ENCODE results near the gene IL1RAPL1. TPM values are rescaled to one million over a fixed set of nuclear protein-coding genes. Genes with fewer than 3 reads are reported as not detected.

IL1RAPL1 gene
- total and polyA plus RNA-seq, 8 donors = 0.06 to 3.3 (median 0.31) TPM; not detected in 3

- intact Hi-C loops (cut with DNase I; ENCODE audit: low total_unique reads) = no loop called here
- no peaks in the 10 kb centered on the region for H3K27me3 ChIP-seq
- H3K4me3 ChIP-seq = no peak overlapping the region
- no peaks in the 10 kb centered on the region for H3K4me1 ChIP-seq
- H3K36me3 ChIP-seq = no peaks in the 10 kb centered on the region
- no peak for DNase-seq
- H3K27ac ChIP-seq = no peak overlapping the region
- no peak for TF ChIP-seq EP300 (IDR thresholded peaks at IDR 0.05)
- 77 to 92% (median 80%) methylated on average over 1 of the region's 1 CpG for WGBS, 5 donors
- no peaks in the 10 kb centered on the region for H3K9me3 ChIP-seq
These were observed 801.3 kb downstream of the IL1RAPL1 start for GRCh38 chrX:29388509-29388908.

- DNase-seq = no peak
- Histone ChIP-seq H3K36me3 (no peaks in the 10 kb centered on the region), H3K27ac (no peak overlapping the region), H3K27me3 (no peaks in the 10 kb centered on the region), H3K4me1 (no peaks in the 10 kb centered on the region), H3K4me3 (no peak overlapping the region), H3K9me3 (no peaks in the 10 kb centered on the region)
- no peak for TF ChIP-seq CTCF (IDR thresholded peaks at IDR 0.05)
- intact Hi-C loops (cut with DNase I; ENCODE audit: low total_unique reads) = no loop called here
These were observed 810.3 kb downstream of the IL1RAPL1 start for GRCh38 chrX:29397506-29397905.

- intact Hi-C loops (cut with DNase I; ENCODE audit: low total_unique reads) = no loop called here
- peaks cover 0 to 5% (median 0%) of the 10 kb centered on the region in 4 donors for H3K9me3 ChIP-seq
- no peaks in the 10 kb centered on the region for H3K36me3 ChIP-seq
- H3K27ac ChIP-seq = no peak overlapping the region
- no peak overlapping the region for H3K4me3 ChIP-seq
- TF ChIP-seq EP300 (IDR thresholded peaks at IDR 0.05) (no peak), CTCF (IDR thresholded peaks at IDR 0.05) (no peak), POLR2A (IDR thresholded peaks at IDR 0.05) (no peak)
- no peaks in the 10 kb centered on the region for H3K4me1 ChIP-seq
- DNase-seq = no peak
- 91 to 95% (median 93%) methylated on average over 4 of the region's 4 CpGs for WGBS, 5 donors
- H3K27me3 ChIP-seq = no peaks in the 10 kb centered on the region
These were observed 820.1 kb downstream of the IL1RAPL1 start for GRCh38 chrX:29407357-29407756.

- no peaks in the 10 kb centered on the region for H3K36me3 ChIP-seq
- H3K4me3 ChIP-seq = no peak overlapping the region
- DNase-seq = peak in 1 of 2 donors; percentile 24
- H3K27ac ChIP-seq = no peak overlapping the region
- H3K27me3 ChIP-seq = no peaks in the 10 kb centered on the region
- no peaks in the 10 kb centered on the region for H3K4me1 ChIP-seq
- intact Hi-C loops (cut with DNase I; ENCODE audit: low total_unique reads) = no loop called here
- TF ChIP-seq CTCF (IDR thresholded peaks at IDR 0.05) (no peak), EP300 (IDR thresholded peaks at IDR 0.05) (no peak), POLR2AphosphoS5 (IDR thresholded peaks at IDR 0.05) (no peak), POLR2A (IDR thresholded peaks at IDR 0.05) (no peak)
- no peaks in the 10 kb centered on the region for H3K9me3 ChIP-seq
- WGBS, 5 donors = 36 to 52% (median 39%) methylated on average over 2 of the region's 2 CpGs
These were observed 832.7 kb downstream of the IL1RAPL1 start for GRCh38 chrX:29419774-29420553.

GRCh38 chrX:29422034-29422433 is 834.8 kb downstream of the IL1RAPL1 start:
- WGBS, 5 donors = 49 to 89% (median 69%) methylated on average over 3 of the region's 3 CpGs
- Histone ChIP-seq H3K27ac (no peak overlapping the region), H3K4me1 (no peaks in the 10 kb centered on the region), H3K9me3 (peaks cover 0 to 1% (median under 1%) of the 10 kb centered on the region in 4 donors), H3K27me3 (no peaks in the 10 kb centered on the region), H3K4me3 (no peak overlapping the region), H3K36me3 (no peaks in the 10 kb centered on the region)
- intact Hi-C loops (cut with DNase I; ENCODE audit: low total_unique reads) = no loop called here
- DNase-seq = no peak
- no peak for TF ChIP-seq CTCF (IDR thresholded peaks at IDR 0.05)
- no peak for TF ChIP-seq POLR2AphosphoS5 (IDR thresholded peaks at IDR 0.05)
- TF ChIP-seq EP300 (IDR thresholded peaks at IDR 0.05) = no peak
